Mucosa of stomach (tissue), 1 donor: ENCODE results near the gene C4orf54.

Experiments
- H3K27me3 ChIP-seq: one replicate; pipeline ENCODE4 v1.7.0; 2013; ENCODE audit warnings: mild to moderate bottlenecking, low read length; ENCODE audit not compliant: control insufficient read depth, insufficient read depth
- H3K36me3 ChIP-seq: one replicate; pipeline ENCODE4 v1.7.0; 2013; ENCODE audit warnings: low read length; ENCODE audit not compliant: control insufficient read depth, insufficient read depth
- H3K4me1 ChIP-seq: one replicate; pipeline ENCODE4 v1.7.0; 2013; ENCODE audit warnings: mild to moderate bottlenecking, low read length; ENCODE audit not compliant: control insufficient read depth, insufficient read depth
- H3K4me3 ChIP-seq: one replicate; pipeline ENCODE4 v1.7.0; 2013; ENCODE audit warnings: low read length
- H3K9ac ChIP-seq: one replicate; pipeline ENCODE4 v1.7.0; 2013; ENCODE audit warnings: mild to moderate bottlenecking, low read length, moderate library complexity
- H3K9me3 ChIP-seq: one replicate; pipeline ENCODE4 v1.7.0; 2013; ENCODE audit warnings: mild to moderate bottlenecking, low read length, moderate library complexity; ENCODE audit not compliant: control insufficient read depth
- donor health status: Pancreatic carcinoma.

C4orf54 gene

GRCh38 chr4:99635601-99636000, 22.0 kb downstream of the C4orf54 start:
- no peaks in the 10 kb centered on the region for H3K4me1 ChIP-seq
- H3K9ac ChIP-seq = no peak overlapping the region
- no peaks in the 10 kb centered on the region for H3K27me3 ChIP-seq
- no peaks in the 10 kb centered on the region for H3K36me3 ChIP-seq
- H3K4me3 ChIP-seq = no peak overlapping the region
- H3K9me3 ChIP-seq = no peaks in the 10 kb centered on the region

- H3K4me1 ChIP-seq = no peaks in the 10 kb centered on the region
- no peaks in the 10 kb centered on the region for H3K27me3 ChIP-seq
Measured at GRCh38 chr4:99634742-99635360, 22.8 kb downstream of the C4orf54 start.

DNA sequence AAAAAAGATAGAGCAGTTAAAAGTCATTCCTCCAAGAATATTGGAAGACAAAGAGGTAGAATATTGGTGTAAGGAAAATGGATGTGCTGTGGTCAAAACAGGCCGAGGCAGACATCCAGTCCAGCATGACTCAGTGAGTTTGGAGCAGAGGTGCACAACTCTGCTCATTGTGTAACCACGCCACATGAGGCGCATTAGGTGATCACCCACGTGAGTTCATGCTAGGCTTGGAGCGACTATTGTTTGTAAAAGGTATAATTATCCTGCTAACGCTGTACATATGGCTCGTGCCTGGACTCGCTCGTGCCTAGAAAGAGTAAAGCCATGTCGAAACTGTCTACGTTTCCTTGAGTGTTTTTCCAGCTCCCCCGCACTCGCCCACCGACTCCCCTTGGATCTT, 23.9 kb downstream of the C4orf54 start:
- Histone ChIP-seq H3K4me3 (no peak overlapping the region), H3K4me1 (no peaks in the 10 kb centered on the region), H3K9me3 (no peaks in the 10 kb centered on the region), H3K36me3 (no peaks in the 10 kb centered on the region), H3K9ac (no peak overlapping the region), H3K27me3 (no peaks in the 10 kb centered on the region)

More at GRCh38 chr4:99634742-99635360, 22.8 kb downstream of the C4orf54 start:
- Histone ChIP-seq H3K9me3 (no peaks in the 10 kb centered on the region), H3K4me3 (no peak overlapping the region), H3K36me3 (no peaks in the 10 kb centered on the region), H3K9ac (no peak overlapping the region)

GRCh38 chr4:99630857-99631360, 26.7 kb downstream of the C4orf54 start:
- H3K4me1 ChIP-seq = no peaks in the 10 kb centered on the region
- no peaks in the 10 kb centered on the region for H3K27me3 ChIP-seq
- H3K36me3 ChIP-seq = no peaks in the 10 kb centered on the region
- H3K4me3 ChIP-seq = no peak overlapping the region
- H3K9ac ChIP-seq = no peak overlapping the region
- H3K9me3 ChIP-seq = no peaks in the 10 kb centered on the region

DNA sequence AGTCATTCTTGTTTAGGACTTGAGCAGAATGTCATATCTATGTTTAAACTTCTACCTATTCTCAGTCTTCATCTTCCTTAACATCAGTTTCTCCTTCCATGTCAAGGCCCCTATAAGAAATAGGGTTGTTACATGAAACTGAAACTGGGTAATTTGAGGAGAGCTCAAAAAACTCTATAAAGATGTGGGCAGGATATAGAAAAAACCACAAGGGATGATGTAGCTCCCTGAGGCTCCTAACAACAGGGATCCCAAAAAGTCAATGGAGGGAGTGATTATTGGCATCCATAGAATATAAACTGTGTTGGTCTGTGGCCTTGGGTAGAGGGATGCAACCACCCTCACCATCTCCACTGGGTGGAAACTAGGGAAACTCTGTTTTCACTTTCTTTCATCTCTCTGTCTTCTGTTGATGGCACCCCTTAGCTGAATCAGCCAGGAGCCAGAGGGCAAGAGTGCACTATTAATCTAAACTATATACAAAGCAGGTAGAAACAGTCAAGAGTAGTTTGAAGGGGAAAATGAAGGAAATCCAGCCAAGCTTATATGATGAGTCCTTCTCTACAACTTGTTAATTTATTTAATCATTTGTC, 27.6 kb downstream of the C4orf54 start:
- H3K9me3 ChIP-seq = no peaks in the 10 kb centered on the region
- no peak overlapping the region for H3K9ac ChIP-seq
- no peaks in the 10 kb centered on the region for H3K36me3 ChIP-seq
- no peaks in the 10 kb centered on the region for H3K4me1 ChIP-seq
- H3K27me3 ChIP-seq = no peaks in the 10 kb centered on the region
- H3K4me3 ChIP-seq = no peak overlapping the region

GRCh38 chr4:99628040-99628439, 29.6 kb downstream of the C4orf54 start:
- Histone ChIP-seq H3K9me3 (no peaks in the 10 kb centered on the region), H3K9ac (no peak overlapping the region), H3K27me3 (no peaks in the 10 kb centered on the region), H3K36me3 (no peaks in the 10 kb centered on the region), H3K4me3 (no peak overlapping the region), H3K4me1 (no peaks in the 10 kb centered on the region)

DNA sequence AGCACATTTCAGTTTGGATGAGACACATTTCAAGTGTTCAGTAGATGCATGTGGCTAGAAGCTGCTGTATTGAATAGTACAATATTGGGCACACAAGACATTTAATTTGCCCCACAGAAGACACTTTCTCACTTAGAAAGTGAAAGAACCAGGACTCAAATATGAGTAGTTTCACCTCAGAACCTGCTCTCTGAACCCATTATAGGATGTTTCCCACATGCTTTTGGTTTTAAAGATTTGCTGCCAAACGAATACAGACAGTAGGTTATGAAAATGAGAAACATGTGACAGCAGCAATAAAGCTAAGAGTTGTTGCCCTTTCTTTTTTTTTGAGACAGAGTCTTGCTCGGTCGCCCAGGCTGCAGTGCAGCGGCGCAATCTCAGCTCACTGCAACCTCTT, 32.3 kb downstream of the C4orf54 start:
- Histone ChIP-seq H3K4me1 (no peaks in the 10 kb centered on the region), H3K4me3 (no peak overlapping the region), H3K36me3 (no peaks in the 10 kb centered on the region), H3K27me3 (no peaks in the 10 kb centered on the region), H3K9me3 (no peaks in the 10 kb centered on the region), H3K9ac (no peak overlapping the region)

DNA sequence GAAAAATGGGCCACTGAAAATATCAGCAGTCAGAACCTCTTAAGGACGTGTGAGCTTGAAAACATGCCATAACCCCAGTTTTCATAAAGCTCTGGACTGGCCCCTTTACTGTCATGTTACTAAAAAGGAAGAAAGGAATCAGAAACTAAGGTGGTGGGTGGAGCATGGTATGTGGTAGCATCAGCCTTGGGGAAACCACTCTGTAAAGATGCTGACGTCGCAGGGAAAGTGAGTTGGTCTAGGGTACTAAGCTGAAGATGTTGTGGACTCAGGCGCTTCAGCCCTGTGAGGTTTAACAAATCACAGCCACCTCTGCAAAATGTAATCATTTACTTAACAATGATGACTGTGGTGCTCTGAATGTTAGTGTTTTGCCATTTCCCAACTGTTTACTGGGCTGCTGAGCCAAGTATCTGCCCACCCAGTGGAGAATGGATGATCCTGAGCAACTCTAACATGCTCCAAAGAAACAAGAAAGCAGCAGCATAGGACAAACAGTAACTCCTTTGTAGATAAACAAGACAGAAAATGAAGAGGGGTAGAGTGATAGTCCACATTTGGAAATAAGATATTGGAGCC, 33.4 kb downstream of the C4orf54 start:
- H3K27me3 ChIP-seq = no peaks in the 10 kb centered on the region
- H3K4me3 ChIP-seq = no peak overlapping the region
- H3K36me3 ChIP-seq = no peaks in the 10 kb centered on the region
- no peaks in the 10 kb centered on the region for H3K4me1 ChIP-seq
- H3K9ac ChIP-seq = no peak overlapping the region
- H3K9me3 ChIP-seq = no peaks in the 10 kb centered on the region

DNA sequence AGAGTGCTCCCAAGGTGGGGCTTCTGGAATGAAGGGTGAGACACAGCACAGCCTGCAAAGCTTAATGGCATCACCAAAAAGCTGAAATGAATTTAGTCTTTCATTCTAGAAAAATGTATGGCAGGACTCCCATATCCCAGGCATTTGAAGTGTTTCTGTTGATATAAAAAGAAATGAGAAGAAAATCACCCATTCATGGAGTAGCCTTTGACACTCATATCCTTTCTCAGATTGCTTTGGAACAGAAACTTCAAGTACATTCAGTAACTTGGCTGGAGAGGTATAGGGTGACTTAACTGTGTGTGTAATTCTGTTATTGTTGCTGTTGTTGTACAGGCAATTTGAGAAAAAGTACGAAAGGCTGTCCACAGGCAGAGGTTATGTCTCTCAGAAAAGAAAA, 35.3 kb downstream of the C4orf54 start:
- no peaks in the 10 kb centered on the region for H3K4me1 ChIP-seq
- H3K9ac ChIP-seq = no peak overlapping the region
- no peaks in the 10 kb centered on the region for H3K36me3 ChIP-seq
- H3K9me3 ChIP-seq = no peaks in the 10 kb centered on the region
- H3K4me3 ChIP-seq = no peak overlapping the region
- no peaks in the 10 kb centered on the region for H3K27me3 ChIP-seq

DNA sequence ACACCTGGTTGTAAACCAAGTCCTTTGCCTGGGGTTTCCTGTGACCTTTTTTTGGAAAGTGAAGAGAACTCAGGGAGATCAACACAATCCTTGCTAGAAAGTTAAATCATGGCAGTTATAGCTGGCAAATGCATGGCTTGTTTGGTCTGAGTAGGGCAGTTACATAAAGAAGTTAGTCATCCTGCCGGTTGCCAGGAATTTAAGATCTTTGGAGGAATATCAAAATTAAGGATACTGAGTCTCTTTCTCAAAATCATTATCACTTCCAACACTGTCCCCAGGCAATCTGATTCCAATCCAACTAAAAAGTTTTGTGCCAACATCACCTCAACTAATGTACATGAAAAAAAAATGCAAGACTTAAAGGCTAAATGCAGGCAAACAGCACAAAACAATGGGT, 40.3 kb downstream of the C4orf54 start:
- Histone ChIP-seq H3K36me3 (no peaks in the 10 kb centered on the region), H3K27me3 (no peaks in the 10 kb centered on the region), H3K9me3 (no peaks in the 10 kb centered on the region), H3K4me3 (no peak overlapping the region), H3K9ac (no peak overlapping the region), H3K4me1 (no peaks in the 10 kb centered on the region)

- Histone ChIP-seq H3K27me3 (no peaks in the 10 kb centered on the region), H3K4me3 (no peak overlapping the region), H3K36me3 (no peaks in the 10 kb centered on the region), H3K9ac (no peak overlapping the region), H3K4me1 (no peaks in the 10 kb centered on the region), H3K9me3 (no peaks in the 10 kb centered on the region)
Measured at GRCh38 chr4:99615170-99615820, 42.3 kb downstream of the C4orf54 start.

GRCh38 chr4:99614491-99614890, 43.1 kb downstream of the C4orf54 start:
- no peaks in the 10 kb centered on the region for H3K36me3 ChIP-seq
- H3K9me3 ChIP-seq = no peaks in the 10 kb centered on the region
- no peak overlapping the region for H3K9ac ChIP-seq
- no peaks in the 10 kb centered on the region for H3K27me3 ChIP-seq
- H3K4me3 ChIP-seq = no peak overlapping the region
- no peaks in the 10 kb centered on the region for H3K4me1 ChIP-seq
